AML-193 (cell line): ENCODE data around the gene PCDH10.

ENCODE experiments used
- DNase-seq, 2 experiments: peaks; one replicate each; lab custom pipeline; 2025; lab: John Stamatoyannopoulos, UW

PCDH10 gene, protein sequence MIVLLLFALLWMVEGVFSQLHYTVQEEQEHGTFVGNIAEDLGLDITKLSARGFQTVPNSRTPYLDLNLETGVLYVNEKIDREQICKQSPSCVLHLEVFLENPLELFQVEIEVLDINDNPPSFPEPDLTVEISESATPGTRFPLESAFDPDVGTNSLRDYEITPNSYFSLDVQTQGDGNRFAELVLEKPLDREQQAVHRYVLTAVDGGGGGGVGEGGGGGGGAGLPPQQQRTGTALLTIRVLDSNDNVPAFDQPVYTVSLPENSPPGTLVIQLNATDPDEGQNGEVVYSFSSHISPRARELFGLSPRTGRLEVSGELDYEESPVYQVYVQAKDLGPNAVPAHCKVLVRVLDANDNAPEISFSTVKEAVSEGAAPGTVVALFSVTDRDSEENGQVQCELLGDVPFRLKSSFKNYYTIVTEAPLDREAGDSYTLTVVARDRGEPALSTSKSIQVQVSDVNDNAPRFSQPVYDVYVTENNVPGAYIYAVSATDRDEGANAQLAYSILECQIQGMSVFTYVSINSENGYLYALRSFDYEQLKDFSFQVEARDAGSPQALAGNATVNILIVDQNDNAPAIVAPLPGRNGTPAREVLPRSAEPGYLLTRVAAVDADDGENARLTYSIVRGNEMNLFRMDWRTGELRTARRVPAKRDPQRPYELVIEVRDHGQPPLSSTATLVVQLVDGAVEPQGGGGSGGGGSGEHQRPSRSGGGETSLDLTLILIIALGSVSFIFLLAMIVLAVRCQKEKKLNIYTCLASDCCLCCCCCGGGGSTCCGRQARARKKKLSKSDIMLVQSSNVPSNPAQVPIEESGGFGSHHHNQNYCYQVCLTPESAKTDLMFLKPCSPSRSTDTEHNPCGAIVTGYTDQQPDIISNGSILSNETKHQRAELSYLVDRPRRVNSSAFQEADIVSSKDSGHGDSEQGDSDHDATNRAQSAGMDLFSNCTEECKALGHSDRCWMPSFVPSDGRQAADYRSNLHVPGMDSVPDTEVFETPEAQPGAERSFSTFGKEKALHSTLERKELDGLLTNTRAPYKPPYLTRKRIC

GRCh38 chr4:133148690-133149363, at the start of gene PCDH10:
TSS of gene PCDH10 (plus strand) at chr4:133149294. CDS start at chr4:133150141, 847 bp downstream.
- no peak for DNase-seq

GRCh38 chr4:133102043-133102442, 47.1 kb upstream of the PCDH10 start:
- no peak for DNase-seq

DNA sequence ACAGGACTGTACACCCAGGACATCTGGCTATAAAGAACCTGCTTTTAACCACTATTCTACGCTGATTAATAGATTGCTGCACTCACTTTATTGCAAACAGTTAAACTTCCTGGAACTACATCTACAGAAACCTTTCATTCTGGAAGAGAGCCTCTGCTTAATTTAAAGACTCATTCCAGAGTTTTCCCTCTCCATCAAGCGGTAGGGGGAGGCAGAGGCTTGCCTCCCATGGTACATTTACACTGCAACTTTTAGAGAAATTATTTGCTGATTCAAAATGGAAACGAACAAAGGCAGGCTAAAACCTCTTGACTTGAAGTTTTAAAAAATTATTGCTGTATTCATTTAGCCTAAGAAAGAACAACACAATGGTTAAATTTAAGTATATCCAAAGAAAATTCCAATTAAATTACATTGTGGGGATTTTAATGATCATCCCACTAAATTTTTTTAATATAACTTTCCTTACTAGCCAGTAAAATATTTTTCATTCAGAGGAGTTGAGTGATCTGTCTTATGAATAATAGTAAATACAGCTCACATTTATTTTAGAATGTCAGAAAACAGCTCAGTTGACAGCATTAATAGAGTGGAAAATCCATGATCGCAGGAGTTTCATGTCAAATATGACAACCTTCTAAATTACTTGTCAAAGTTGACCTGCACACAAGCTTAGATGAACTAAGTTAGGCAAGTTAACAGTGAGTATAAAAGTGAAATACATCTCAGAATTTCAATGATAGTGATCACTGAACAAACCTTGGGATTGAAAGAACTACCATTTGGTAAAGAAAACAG, 46.3 kb upstream of the PCDH10 start:
- no peak for DNase-seq

GRCh38 chr4:133112641-133113040, 36.5 kb upstream of the PCDH10 start:
- no peak for DNase-seq

DNA sequence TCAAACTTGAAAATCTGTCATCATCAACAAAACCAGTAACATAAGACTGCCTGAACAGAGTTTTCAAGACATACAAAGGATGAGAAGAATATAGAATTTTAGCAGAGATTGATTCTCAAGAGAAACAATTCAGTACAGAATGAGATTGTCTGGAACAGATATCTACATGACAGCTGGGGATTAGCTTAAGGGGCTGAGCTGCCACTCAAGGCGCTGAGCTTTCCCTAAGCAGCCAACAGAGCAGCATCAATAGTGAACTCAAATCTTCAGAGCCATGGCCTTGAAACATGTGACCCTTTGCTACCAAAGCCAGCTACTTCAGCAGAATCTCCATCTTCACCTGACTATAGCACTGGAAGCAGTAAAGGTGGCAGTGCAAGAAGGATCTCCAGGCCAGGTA, 24.3 kb upstream of the PCDH10 start:
- no peak for DNase-seq

GRCh38 chr4:133127500-133127899, 21.6 kb upstream of the PCDH10 start:
- no peak for DNase-seq

DNA sequence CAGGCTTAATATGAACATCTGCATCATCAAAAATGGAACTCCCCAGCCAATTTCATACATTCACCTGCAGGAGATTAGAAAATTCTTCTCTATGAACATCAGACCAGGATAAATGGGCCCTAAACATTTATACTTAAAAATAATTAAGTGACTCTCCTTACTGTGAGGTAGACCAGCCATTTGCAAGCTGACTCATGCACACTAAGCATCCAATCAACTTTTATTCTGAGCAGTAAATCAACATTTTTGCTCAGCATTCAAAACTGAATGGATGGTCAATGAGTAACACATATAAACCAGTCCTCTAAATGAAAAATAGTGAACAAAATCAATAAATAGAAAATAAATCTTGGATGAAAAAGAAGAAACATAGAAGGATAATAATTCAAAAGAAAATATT, 19.9 kb upstream of the PCDH10 start:
- no peak for DNase-seq

DNA sequence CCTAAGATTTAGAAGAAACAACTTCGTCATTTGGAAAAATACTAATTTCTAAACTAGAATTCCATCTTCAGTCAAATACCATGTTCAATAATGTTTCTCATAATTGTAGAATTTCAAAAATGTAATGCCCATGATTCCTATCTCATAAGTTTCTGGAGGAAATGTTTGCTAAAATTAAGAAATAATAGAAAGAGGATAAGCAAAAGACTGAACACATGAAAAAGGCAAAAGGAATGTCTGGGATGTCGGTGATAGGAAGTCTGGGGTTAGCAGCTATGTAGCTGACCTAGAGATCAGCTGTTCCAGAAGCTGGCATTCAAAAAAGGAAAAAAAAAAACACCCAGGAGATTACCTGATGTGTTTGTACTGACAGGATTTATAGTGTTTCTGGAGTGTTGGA, 18.9 kb upstream of the PCDH10 start:
- DNase-seq: no peak

GRCh38 chr4:133131829-133132460, 17.1 kb upstream of the PCDH10 start:
- no peak for DNase-seq

GRCh38 chr4:133136833-133137232, 12.3 kb upstream of the PCDH10 start:
- no peak for DNase-seq

DNA sequence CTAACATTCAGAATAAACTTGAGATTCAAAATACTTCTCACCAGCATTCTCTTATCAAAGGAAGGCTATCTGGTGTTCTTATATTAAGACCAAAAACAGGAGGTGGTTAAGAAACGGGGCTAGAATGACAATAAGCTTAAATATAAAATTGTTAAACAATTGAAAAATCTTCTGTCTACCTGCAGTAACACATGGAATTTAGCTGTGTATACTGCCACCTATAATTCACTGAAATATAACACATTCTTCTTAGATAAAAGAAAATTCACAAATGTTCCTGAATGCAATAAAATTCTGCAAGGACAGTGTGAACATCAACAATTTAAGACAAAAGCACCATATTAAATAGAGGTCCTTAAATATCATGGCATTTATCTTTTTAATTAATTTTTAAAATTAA, 11.5 kb upstream of the PCDH10 start:
- DNase-seq: no peak

- no peak for DNase-seq
Measured at GRCh38 chr4:133143775-133144430, 5.2 kb upstream of the PCDH10 start.

DNA sequence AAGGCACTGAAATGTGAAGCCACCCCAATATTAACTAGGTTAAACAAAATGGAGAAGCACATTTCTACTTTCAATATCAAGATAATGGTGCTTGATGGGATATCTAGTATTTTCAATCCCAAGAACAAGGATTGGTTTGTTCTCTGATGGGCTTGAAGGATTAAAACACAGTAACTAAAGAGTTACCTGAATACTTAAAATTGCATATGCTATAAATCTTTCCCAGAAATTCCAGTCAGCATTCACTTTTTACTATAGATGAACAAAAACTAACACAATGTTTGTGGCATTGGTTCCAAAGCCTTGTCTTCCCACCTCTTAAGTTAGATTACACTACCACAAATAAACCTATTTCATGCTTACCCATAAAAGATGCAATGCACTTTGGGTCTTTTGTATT, 3.9 kb upstream of the PCDH10 start:
- no peak for DNase-seq

GRCh38 chr4:133145758-133146573, 3.1 kb upstream of the PCDH10 start:
- DNase-seq: peak in 1 of 2 experiments; percentile 2

DNA sequence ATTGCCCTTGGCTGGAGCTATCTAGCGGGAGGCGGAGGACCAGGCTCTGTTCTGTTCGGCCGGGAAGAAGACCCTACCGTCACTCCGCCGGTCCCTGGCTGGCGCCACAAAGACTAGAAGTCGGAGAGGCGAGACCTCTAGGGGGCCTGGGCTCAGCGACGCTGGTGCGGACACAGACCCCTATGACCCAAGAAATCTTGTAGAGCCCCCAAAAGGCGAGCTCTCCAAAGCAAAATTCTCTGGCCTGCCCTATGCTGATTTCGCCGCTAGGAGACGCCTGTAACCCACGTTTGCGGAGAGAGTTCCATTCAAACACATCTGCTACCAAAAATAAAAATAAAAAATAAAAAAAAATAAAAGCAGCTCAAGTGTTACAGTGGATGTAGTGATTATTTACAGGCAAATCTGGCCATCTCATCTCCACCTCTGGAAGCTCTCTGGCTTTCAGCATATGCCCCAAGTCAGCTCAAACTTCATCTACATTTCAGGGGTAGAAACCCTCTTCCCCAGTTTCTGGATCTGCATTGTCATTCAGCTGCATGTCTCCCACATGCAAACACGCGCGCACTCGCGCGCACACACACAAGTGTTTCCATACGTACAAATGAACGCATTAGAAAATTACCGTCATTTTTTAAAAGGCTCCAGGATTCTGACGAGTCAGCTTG, 2.4 kb upstream of the PCDH10 start:
- peak in 1 of 2 experiments; percentile 16 for DNase-seq

DNA sequence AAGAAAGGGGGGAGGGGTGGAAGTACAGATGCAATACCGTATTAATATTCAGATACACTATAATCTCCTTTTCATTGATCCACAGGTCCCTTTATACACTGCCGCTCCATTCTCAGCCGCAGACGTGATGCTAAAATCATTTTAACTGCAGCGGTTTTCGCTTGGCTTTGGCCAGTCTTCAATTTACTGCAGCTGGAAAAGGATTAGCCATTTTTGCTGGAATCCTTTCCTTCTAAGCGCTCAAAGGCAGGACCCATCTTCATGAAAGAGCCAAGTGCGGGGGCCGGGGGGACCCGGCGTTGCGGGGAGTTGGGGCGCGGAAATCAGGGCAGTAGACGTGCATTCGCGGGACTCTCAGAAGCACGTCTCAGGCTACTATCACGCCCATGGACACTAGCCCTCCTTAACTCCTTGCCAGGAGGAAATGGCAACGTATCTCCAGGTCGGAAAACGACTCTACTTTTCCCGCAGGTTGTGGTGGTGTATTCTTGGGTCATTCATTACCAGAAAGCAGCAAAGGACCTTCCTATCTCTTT, 1.7 kb upstream of the PCDH10 start:
- no peak for DNase-seq

DNA sequence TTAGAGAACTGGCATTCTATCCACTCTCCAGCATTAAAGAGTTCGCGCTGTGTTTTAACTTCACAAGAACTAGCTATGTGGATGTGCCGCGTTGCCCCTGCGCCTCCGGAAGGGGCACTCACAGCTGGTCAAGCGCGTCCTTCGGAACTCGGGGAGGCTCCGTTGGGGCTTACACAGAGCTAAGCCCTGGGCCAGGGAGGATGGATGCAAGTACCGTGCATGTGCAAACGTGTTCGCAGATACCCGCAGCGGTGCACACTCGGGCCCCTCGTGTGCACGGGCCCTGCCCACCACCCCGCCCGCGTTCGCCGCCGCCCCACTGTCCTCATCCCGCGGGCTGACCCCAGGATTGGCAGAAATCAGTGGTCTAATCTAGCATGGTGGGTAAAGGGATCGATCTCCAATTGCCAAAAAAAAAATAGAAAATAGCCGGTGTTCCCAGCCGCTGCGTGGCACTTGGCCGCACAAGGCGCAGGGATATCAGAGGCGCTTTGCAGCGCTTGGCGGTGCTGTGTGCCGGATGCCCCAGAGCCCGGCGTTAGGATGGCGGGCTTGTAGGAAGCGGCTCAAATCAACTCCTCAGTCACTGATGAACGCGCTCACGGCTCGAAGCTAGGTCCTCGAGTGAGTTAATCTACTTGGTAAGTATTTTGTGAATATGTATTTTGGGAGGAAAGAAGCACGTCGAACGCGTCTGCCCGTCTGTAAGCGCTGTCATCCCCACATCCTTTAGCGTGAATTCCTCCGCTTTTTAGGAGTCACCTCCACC, 989 bp upstream of the PCDH10 start:
- no peak for DNase-seq

DNA sequence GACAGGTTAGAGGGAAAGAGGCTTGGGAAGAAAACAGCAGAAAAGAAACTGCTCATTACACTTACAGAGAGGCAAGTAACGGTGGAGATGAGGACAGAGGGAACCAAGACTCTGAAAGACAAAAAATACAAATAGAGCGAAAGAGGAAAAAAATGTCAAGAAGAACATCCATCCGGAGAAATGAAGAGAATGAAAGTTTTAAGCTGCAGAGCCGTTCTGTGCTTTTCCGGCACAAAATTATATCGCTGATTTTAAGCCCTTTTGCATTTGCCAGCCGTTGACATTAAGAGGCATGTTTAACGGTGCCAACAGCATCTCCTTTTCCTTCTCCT, 236 bp downstream of the PCDH10 start:
- no peak for DNase-seq
